ENCODE results near the gene GABRA5. TPM values are rescaled to one million over a fixed set of nuclear protein-coding genes. Genes with fewer than 3 reads are reported as not detected.

Gene GABRA5
- total and polyA plus RNA-seq, 2 of the 8 experiments (the other 6 are each of a cell fraction or from before 2014, with no cell fraction given), result 15.0 to 29.6 TPM

- TF ChIP-seq KDM5A (IDR thresholded peaks at IDR 0.05; ENCODE audit: low read length) (no peak), CHD7 (IDR thresholded peaks at IDR 0.05; ENCODE audit: insufficient replicate concordance, low read length) (no peak), ZNF274 (IDR thresholded peaks at IDR 0.05; ENCODE audit: borderline replicate concordance, extremely low read depth, low read length) (no peak), SIRT6 (IDR thresholded peaks at IDR 0.05; ENCODE audit: low read length) (no peak), EZH2 (IDR thresholded peaks at IDR 0.05; ENCODE audit: low read depth, low read length, severe bottlenecking) (no peak), EP300 (IDR thresholded peaks at IDR 0.05; ENCODE audit: borderline replicate concordance in 1 of 2, low read depth in 2 of 2, low read length in 2 of 2) (no peak)
Measured at GRCh38 chr15:26890451-26890850, 23.6 kb downstream of the GABRA5 start (continued).

All from H1 (cell line).